ENCODE results near the gene TRANK1. TPM values are rescaled to one million over a fixed set of nuclear protein-coding genes. Genes with fewer than 3 reads are reported as not detected.
A peak's percentile ranks its signal among the peaks of the same experiment; 100 is the strongest.

The TRANK1 gene
- polyA plus RNA-seq, 1 donor from 2014 or later: 11.6 TPM

DNA sequence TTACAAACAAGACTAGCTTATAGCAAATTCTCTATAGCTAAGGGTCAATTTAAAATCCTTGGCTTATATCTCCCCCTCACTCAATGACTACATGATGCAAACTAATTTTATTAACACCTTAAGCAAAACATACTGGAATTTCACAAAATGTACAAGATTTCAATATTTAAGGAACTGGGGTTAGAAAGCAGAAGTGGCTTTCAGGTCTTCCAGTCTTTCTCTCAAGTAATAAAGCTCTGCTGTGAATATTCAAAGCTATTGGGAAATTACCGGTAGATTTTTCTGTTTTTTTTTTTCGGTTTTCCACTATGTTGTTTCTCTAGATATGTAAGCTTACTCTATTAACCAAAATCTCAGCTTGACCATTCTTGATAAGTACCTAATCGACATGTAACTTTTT is 44.2 kb upstream of the TRANK1 start:
- Histone ChIP-seq H3K27ac (ENCODE audit: low read length) (no peak overlapping the region), H3F3A (ENCODE audit: insufficient read depth, low read length, poor library complexity, severe bottlenecking) (no peaks in the 10 kb centered on the region), H3K9ac (ENCODE audit: low read length) (no peak overlapping the region), H4K20me1 (ENCODE audit: insufficient read depth) (no peaks in the 10 kb centered on the region), H3K9me2 (ENCODE audit: insufficient read depth, low read length) (no peaks in the 10 kb centered on the region), H3K4me2 (ENCODE audit: low read length) (peak overlapping the region; percentile 82), H3K4me3 (ENCODE audit: low read length) (peak overlapping the region; percentile 82), H3K9me3 (ENCODE audit: low read length) (no peaks in the 10 kb centered on the region), H3K79me2 (replicated peaks; ENCODE audit: insufficient read depth, low read length) (peaks cover 46% of the 10 kb centered on the region), H2AFZ (ENCODE audit: low read depth, low read length) (no peak overlapping the region), H3K36me3 (ENCODE audit: insufficient read depth, low read length) (peaks cover 11% of the 10 kb centered on the region), H3K27me3 (ENCODE audit: insufficient read depth, low read depth, low read length) (no peaks in the 10 kb centered on the region)
- TF ChIP-seq RAD21 (conservative IDR thresholded peaks at IDR 0.05) (no peak), POLR2AphosphoS5 (IDR thresholded peaks at IDR 0.05) (no peak), REST (IDR thresholded peaks at IDR 0.05; ENCODE audit: borderline replicate concordance) (no peak), MXI1 (conservative IDR thresholded peaks at IDR 0.05; ENCODE audit: poor library complexity, severe bottlenecking) (no peak), EP300 (conservative IDR thresholded peaks at IDR 0.05; ENCODE audit: poor library complexity, severe bottlenecking) (no peak), SMC3 (conservative IDR thresholded peaks at IDR 0.05; ENCODE audit: poor library complexity) (no peak), TAF1 (IDR thresholded peaks at IDR 0.05; ENCODE audit: low read depth) (no peak), EZH2 (IDR thresholded peaks at IDR 0.05; ENCODE audit: borderline replicate concordance, insufficient read depth, low read length, poor library complexity, severe bottlenecking) (no peak)
- TF ChIP-seq, protein P1, sequence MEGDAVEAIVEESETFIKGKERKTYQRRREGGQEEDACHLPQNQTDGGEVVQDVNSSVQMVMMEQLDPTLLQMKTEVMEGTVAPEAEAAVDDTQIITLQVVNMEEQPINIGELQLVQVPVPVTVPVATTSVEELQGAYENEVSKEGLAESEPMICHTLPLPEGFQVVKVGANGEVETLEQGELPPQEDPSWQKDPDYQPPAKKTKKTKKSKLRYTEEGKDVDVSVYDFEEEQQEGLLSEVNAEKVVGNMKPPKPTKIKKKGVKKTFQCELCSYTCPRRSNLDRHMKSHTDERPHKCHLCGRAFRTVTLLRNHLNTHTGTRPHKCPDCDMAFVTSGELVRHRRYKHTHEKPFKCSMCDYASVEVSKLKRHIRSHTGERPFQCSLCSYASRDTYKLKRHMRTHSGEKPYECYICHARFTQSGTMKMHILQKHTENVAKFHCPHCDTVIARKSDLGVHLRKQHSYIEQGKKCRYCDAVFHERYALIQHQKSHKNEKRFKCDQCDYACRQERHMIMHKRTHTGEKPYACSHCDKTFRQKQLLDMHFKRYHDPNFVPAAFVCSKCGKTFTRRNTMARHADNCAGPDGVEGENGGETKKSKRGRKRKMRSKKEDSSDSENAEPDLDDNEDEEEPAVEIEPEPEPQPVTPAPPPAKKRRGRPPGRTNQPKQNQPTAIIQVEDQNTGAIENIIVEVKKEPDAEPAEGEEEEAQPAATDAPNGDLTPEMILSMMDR (IDR thresholded peaks at IDR 0.05; ENCODE audit: poor library complexity, severe bottlenecking): no peak

DNA sequence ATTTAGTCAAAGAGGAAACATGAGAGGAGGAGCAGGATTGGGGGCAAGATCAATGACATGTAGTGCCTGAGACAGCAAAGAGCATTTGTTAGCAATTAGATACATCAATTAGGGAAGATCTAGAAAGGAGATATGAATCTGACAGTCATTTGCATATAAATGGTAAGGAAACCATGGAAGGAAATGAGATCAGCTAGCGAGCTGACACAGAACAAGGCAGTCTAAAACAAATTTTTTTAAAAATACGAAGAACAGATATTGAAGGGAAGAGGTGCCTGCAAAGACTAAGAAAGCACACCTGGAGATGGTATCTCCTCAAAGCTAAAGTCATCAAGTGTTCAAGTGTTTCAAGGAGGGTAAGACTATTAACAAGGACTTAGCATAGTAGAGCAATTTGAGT is 43.5 kb upstream of the TRANK1 start:
- Histone ChIP-seq H3K27ac (ENCODE audit: low read length) (no peak overlapping the region), H3K27me3 (ENCODE audit: insufficient read depth, low read depth, low read length) (no peaks in the 10 kb centered on the region), H3K79me2 (replicated peaks; ENCODE audit: insufficient read depth, low read length) (peaks cover 45% of the 10 kb centered on the region), H3K4me3 (ENCODE audit: low read length) (peak overlapping the region; percentile 82), H3K9ac (ENCODE audit: low read length) (no peak overlapping the region), H3K9me2 (ENCODE audit: insufficient read depth, low read length) (no peaks in the 10 kb centered on the region), H3F3A (ENCODE audit: insufficient read depth, low read length, poor library complexity, severe bottlenecking) (no peaks in the 10 kb centered on the region), H3K4me2 (ENCODE audit: low read length) (peak overlapping the region; percentile 82), H4K20me1 (ENCODE audit: insufficient read depth) (no peaks in the 10 kb centered on the region), H3K36me3 (ENCODE audit: insufficient read depth, low read length) (peaks cover 11% of the 10 kb centered on the region), H3K9me3 (ENCODE audit: low read length) (no peaks in the 10 kb centered on the region), H2AFZ (ENCODE audit: low read depth, low read length) (no peak overlapping the region)
- TF ChIP-seq, protein P1 (IDR thresholded peaks at IDR 0.05; ENCODE audit: poor library complexity, severe bottlenecking): no peak
- no peak for TF ChIP-seq RAD21 (conservative IDR thresholded peaks at IDR 0.05)
- no peak for TF ChIP-seq EP300 (conservative IDR thresholded peaks at IDR 0.05; ENCODE audit: poor library complexity, severe bottlenecking)
- no peak for TF ChIP-seq POLR2AphosphoS5 (IDR thresholded peaks at IDR 0.05)
- no peak for TF ChIP-seq MXI1 (conservative IDR thresholded peaks at IDR 0.05; ENCODE audit: poor library complexity, severe bottlenecking)
- no peak for TF ChIP-seq EZH2 (IDR thresholded peaks at IDR 0.05; ENCODE audit: borderline replicate concordance, insufficient read depth, low read length, poor library complexity, severe bottlenecking)
- no peak for TF ChIP-seq SMC3 (conservative IDR thresholded peaks at IDR 0.05; ENCODE audit: poor library complexity)
